ENCODE results near the gene PEX5L. TPM values are rescaled to one million over a fixed set of nuclear protein-coding genes. Genes with fewer than 3 reads are reported as not detected.

Gene PEX5L
- 10 to 100 TPM in 3 of 6 donors, 1 to 10 TPM in 3; 6.6 to 30.2 (median 12.0) TPM for total RNA-seq
- 1 to 10 TPM; 1.1 to 7.3 TPM for polyA plus RNA-seq

- Histone ChIP-seq H3K27ac (peak within 1 kb of the TSS in 3 of 4 donors; percentile 42 to 68 (median 49)), H3K4me1 (peaks cover 0 to 4% (median 0%) of the 10 kb centered on the region in 3 donors), H3K27me3 (no peaks in the 10 kb centered on the region), H3K9me3 (no peaks in the 10 kb centered on the region), H3K4me3 (peak within 1 kb of the TSS; percentile 31 to 44 (median 38)), H3K36me3 (no peaks in the 10 kb centered on the region)
- intact Hi-C loops (cut with DNase I) = no loop called here
- DNase-seq (peak; percentile 74 to 91 (median 78)), ATAC-seq (peak; percentile 94 to 97 (median 94)), FAIRE-seq (no peak)
- WGBS, 2 donors = 1% methylated on average over 74 to 96 of the region's 96 CpGs
- TF ChIP-seq, protein P1, sequence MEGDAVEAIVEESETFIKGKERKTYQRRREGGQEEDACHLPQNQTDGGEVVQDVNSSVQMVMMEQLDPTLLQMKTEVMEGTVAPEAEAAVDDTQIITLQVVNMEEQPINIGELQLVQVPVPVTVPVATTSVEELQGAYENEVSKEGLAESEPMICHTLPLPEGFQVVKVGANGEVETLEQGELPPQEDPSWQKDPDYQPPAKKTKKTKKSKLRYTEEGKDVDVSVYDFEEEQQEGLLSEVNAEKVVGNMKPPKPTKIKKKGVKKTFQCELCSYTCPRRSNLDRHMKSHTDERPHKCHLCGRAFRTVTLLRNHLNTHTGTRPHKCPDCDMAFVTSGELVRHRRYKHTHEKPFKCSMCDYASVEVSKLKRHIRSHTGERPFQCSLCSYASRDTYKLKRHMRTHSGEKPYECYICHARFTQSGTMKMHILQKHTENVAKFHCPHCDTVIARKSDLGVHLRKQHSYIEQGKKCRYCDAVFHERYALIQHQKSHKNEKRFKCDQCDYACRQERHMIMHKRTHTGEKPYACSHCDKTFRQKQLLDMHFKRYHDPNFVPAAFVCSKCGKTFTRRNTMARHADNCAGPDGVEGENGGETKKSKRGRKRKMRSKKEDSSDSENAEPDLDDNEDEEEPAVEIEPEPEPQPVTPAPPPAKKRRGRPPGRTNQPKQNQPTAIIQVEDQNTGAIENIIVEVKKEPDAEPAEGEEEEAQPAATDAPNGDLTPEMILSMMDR (IDR thresholded peaks at IDR 0.05) = no peak
Measured at GRCh38 chr3:180036671-180037455, at the start of gene PEX5L. Gene PEX5L, minus strand, starts transcription at chr3:180036937. Its CDS starts 338 bp downstream, at chr3:180036599.

DNA sequence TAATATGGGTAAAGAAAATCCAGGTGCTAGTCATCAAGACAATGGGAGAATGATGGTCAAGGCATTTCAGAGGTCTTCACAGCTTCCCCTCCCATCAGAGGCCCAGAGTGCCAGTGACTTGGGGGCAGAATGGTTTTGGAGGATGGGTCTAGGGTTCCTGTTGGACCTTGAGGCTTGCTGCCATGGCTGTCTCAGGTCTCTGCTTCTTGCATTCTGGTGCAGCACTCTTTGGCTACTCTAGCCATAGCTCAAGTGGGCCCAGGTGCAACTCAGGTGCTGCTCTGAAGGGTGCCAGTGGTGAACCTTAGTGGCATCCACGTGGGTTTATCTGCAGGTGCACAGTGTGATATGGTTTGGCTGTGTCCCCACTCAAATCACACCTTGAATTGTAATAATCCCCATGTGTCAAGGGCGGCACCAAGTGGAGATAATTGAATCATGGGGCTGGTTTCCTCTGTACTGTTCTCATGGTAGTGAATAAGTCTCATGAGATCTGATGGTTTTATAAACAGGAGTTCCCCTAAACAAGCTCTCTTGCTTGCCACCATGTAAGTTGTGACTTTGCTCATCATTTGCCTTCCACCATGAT, 48.5 kb upstream of the PEX5L start:
- no peak overlapping the region for H3K27ac ChIP-seq
- no peak overlapping the region for H3K4me3 ChIP-seq
- FAIRE-seq = no peak
- TF ChIP-seq, protein P1 (IDR thresholded peaks at IDR 0.05) = no peak
- 46 to 50% methylated on average over 2 of the region's 2 CpGs for WGBS, 2 donors
- no peaks in the 10 kb centered on the region for H3K4me1 ChIP-seq
- H3K27me3 ChIP-seq = no peaks in the 10 kb centered on the region
- H3K9me3 ChIP-seq = no peaks in the 10 kb centered on the region
- DNase-seq = no peak
- ATAC-seq = no peak
- no peaks in the 10 kb centered on the region for H3K36me3 ChIP-seq
- intact Hi-C loops (cut with DNase I) = no loop called here

DNA sequence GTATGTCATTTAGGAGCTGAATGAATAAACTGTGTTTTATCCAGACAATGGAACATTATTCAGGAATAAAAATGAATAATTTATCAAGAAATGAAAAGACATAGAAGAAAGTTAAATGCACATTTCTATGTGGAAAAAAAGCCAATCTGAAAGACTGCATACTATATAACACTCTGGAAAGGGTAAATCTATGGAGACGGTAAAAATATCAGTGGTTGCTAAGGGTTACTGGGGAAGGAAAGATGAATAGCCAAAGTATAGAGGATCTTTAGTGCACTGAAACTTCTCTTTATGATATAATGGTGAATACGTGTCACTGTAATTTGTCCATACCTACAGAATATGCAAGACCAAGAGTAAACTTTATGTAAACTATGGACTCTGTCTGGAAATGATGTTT, 46.0 kb upstream of the PEX5L start:
- Histone ChIP-seq H3K27me3 (no peaks in the 10 kb centered on the region), H3K9me3 (no peaks in the 10 kb centered on the region), H3K4me3 (no peak overlapping the region), H3K4me1 (no peaks in the 10 kb centered on the region), H3K27ac (no peak overlapping the region), H3K36me3 (no peaks in the 10 kb centered on the region)
- 90 to 98% methylated on average over 2 of the region's 2 CpGs for WGBS, 2 donors
- DNase-seq = no peak
- FAIRE-seq = no peak
- TF ChIP-seq, protein P1 (IDR thresholded peaks at IDR 0.05) = no peak
- intact Hi-C loops (cut with DNase I) = no loop called here
- no peak for ATAC-seq

DNA sequence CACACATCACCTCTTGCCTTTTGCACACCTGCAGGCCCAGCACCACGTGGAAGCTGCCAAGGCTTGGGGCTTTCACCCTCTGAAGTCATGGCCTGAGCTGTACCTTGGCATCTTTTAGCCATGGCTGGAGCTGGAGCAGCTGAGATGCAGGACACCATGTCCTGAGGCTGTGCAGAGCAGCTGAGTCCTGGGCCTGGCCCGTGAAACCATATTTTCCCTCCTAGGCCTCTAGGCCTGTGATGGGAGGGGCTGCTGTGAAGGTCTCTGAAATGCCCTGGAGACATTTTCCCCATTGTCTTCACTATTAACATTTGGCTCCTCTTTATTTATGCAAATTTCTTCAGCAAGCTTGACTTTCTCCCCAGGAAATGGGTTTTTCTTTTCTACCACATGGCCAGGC, 41.9 kb upstream of the PEX5L start:
- intact Hi-C loops (cut with DNase I) = no loop called here
- no peaks in the 10 kb centered on the region for H3K4me1 ChIP-seq
- H3K27me3 ChIP-seq = no peaks in the 10 kb centered on the region
- FAIRE-seq (no peak), DNase-seq (peak in 1 of 6 donors; percentile 43), ATAC-seq (no peak)
- H3K4me3 ChIP-seq = no peak overlapping the region
- no peak overlapping the region for H3K27ac ChIP-seq
- 63% methylated on average over 2 of the region's 2 CpGs for WGBS, 2 donors
- TF ChIP-seq, protein P1 (IDR thresholded peaks at IDR 0.05) = no peak
- H3K36me3 ChIP-seq = no peaks in the 10 kb centered on the region
- no peaks in the 10 kb centered on the region for H3K9me3 ChIP-seq

- Histone ChIP-seq H3K36me3 (no peaks in the 10 kb centered on the region), H3K4me3 (no peak overlapping the region), H3K4me1 (no peaks in the 10 kb centered on the region), H3K9me3 (no peaks in the 10 kb centered on the region), H3K27me3 (no peaks in the 10 kb centered on the region), H3K27ac (no peak overlapping the region)
- no peak for FAIRE-seq
- ATAC-seq = no peak
- no peak for DNase-seq
- intact Hi-C loops (cut with DNase I) = no loop called here
- TF ChIP-seq, protein P1 (IDR thresholded peaks at IDR 0.05) = no peak
Measured at GRCh38 chr3:180073561-180073960, 36.8 kb upstream of the PEX5L start.

Measured in pancreas (tissue), 10 donors.